NCI-H1436 treated with DMSO at 0.1 percent for 48 hours (cell line): Measurements from ENCODE around the gene SMAD3.

ENCODE experiments used
- DNase-seq: peaks from one replicate; lab custom pipeline; 2025; lab: John Stamatoyannopoulos, UW

Gene SMAD3

GRCh38 chr15:67196672-67197363 is 131.4 kb downstream of the SMAD3 start:
- DNase-seq, result no peak

- DNase-seq, result no peak
Measured at GRCh38 chr15:67197364-67197695, 131.9 kb downstream of the SMAD3 start.

GRCh38 chr15:67198157-67198754 is 132.9 kb downstream of the SMAD3 start:
- DNase-seq, result no peak

- no peak for DNase-seq
Measured at GRCh38 chr15:67199391-67199790, 134.0 kb downstream of the SMAD3 start.

- DNase-seq, result no peak
Measured at GRCh38 chr15:67199881-67200763, 134.7 kb downstream of the SMAD3 start.

GRCh38 chr15:67201136-67201535 is 135.7 kb downstream of the SMAD3 start:
- DNase-seq, result no peak

GRCh38 chr15:67202091-67202490 is 136.7 kb downstream of the SMAD3 start:
- no peak for DNase-seq

- no peak for DNase-seq
Measured at GRCh38 chr15:67202991-67203390, 137.6 kb downstream of the SMAD3 start.

- no peak for DNase-seq
Measured at GRCh38 chr15:67207555-67208207, 142.3 kb downstream of the SMAD3 start.

GRCh38 chr15:67208396-67208795 is 143.0 kb downstream of the SMAD3 start:
- no peak for DNase-seq

- DNase-seq, result no peak
Measured at GRCh38 chr15:67210555-67211168, 145.3 kb downstream of the SMAD3 start.

GRCh38 chr15:67212684-67213367 is 147.4 kb downstream of the SMAD3 start:
- DNase-seq, result no peak

GRCh38 chr15:67215102-67215501 is 149.7 kb downstream of the SMAD3 start:
- no peak for DNase-seq

GRCh38 chr15:67216859-67217258 is 151.5 kb downstream of the SMAD3 start:
- no peak for DNase-seq

- no peak for DNase-seq
Measured at GRCh38 chr15:67218428-67218827, 153.0 kb downstream of the SMAD3 start.

- DNase-seq, result no peak
Measured at GRCh38 chr15:67219288-67219687, 153.9 kb downstream of the SMAD3 start.

GRCh38 chr15:67224889-67225288 is 159.5 kb downstream of the SMAD3 start:
- DNase-seq, result no peak

- DNase-seq, result no peak
Measured at GRCh38 chr15:67225336-67225735, 159.9 kb downstream of the SMAD3 start.

GRCh38 chr15:67227431-67227830 is 162.0 kb downstream of the SMAD3 start:
- DNase-seq, result no peak

- DNase-seq, result no peak
Measured at GRCh38 chr15:67227846-67228245, 162.4 kb downstream of the SMAD3 start.

GRCh38 chr15:67228286-67228685 is 162.9 kb downstream of the SMAD3 start:
- DNase-seq, result no peak

GRCh38 chr15:67230504-67230903 is 165.1 kb downstream of the SMAD3 start:
- no peak for DNase-seq
